ENCODE measurements around the gene ATP5F1A.

ATP5F1A gene

GRCh38 chr18:46069524-46069923 lies 28.6 kb downstream of the ATP5F1A start:
- H3K27me3 Mint-ChIP-seq (ENCODE audit: low read depth) = no peaks in the 10 kb centered on the region

GRCh38 chr18:46068763-46069162 lies 29.3 kb downstream of the ATP5F1A start:
- Mint-ChIP-seq H3K27ac (peak overlapping the region; percentile 17), H3K4me3 (no peak overlapping the region), H3K9me3 (peaks cover 3% of the 10 kb centered on the region), H3K4me1 (ENCODE audit: low read depth) (peaks cover 33% of the 10 kb centered on the region), H3K36me3 (ENCODE audit: low read depth) (peaks cover 7% of the 10 kb centered on the region), H3K27me3 (ENCODE audit: low read depth) (no peaks in the 10 kb centered on the region)
- DNase-seq (ENCODE audit: low spot score) = no peak

More at GRCh38 chr18:46069524-46069923, 28.6 kb downstream of the ATP5F1A start:
- Mint-ChIP-seq H3K27ac (peak overlapping the region; percentile 29), H3K4me3 (peak overlapping the region; percentile 3), H3K4me1 (ENCODE audit: low read depth) (peaks cover 32% of the 10 kb centered on the region), H3K36me3 (ENCODE audit: low read depth) (peaks cover 7% of the 10 kb centered on the region), H3K9me3 (peaks cover 3% of the 10 kb centered on the region)
- DNase-seq (ENCODE audit: low spot score) = no peak

GRCh38 chr18:46067438-46068007 lies 30.6 kb downstream of the ATP5F1A start:
- Mint-ChIP-seq H3K36me3 (ENCODE audit: low read depth) (peaks cover 7% of the 10 kb centered on the region), H3K27ac (no peak overlapping the region), H3K27me3 (ENCODE audit: low read depth) (no peaks in the 10 kb centered on the region), H3K4me3 (no peak overlapping the region), H3K9me3 (peaks cover 3% of the 10 kb centered on the region), H3K4me1 (ENCODE audit: low read depth) (peaks cover 27% of the 10 kb centered on the region)
- DNase-seq (ENCODE audit: low spot score) = no peak

- peaks cover 1% of the 10 kb centered on the region for H3K36me3 Mint-ChIP-seq (ENCODE audit: low read depth)
- no peak overlapping the region for H3K4me3 Mint-ChIP-seq
- peaks cover 21% of the 10 kb centered on the region for H3K4me1 Mint-ChIP-seq (ENCODE audit: low read depth)
- no peak for DNase-seq (ENCODE audit: low spot score)
- H3K27me3 Mint-ChIP-seq (ENCODE audit: low read depth) = no peaks in the 10 kb centered on the region
- no peak overlapping the region for H3K27ac Mint-ChIP-seq
- H3K9me3 Mint-ChIP-seq = peaks cover 3% of the 10 kb centered on the region
Observed at GRCh38 chr18:46062781-46063180, 35.3 kb downstream of the ATP5F1A start.

GRCh38 chr18:46061796-46062195 lies 36.3 kb downstream of the ATP5F1A start:
- Mint-ChIP-seq H3K27me3 (ENCODE audit: low read depth) (no peaks in the 10 kb centered on the region), H3K27ac (no peak overlapping the region), H3K36me3 (ENCODE audit: low read depth) (no peaks in the 10 kb centered on the region), H3K9me3 (no peaks in the 10 kb centered on the region), H3K4me1 (ENCODE audit: low read depth) (peaks cover 21% of the 10 kb centered on the region), H3K4me3 (no peak overlapping the region)
- DNase-seq (ENCODE audit: low spot score) = no peak

DNA sequence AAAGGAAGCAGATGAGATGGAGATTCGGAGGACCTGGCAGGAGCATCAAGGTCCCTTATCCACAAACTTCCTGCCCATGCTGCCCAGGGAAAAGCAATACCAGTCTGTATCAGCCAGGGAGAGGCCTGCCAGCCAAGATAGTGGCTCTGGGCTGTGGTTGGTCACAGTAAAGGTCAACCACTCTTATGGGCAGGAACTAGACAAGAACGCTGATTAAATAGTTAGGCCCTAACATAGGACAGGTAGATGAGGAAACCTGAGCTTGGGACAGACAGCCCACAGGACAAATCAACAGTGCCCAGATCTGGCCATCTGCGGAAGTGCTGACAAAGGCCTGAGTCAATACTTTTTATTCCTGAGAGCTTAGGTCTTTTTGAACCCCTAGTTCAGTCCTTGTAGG lies 36.7 kb downstream of the ATP5F1A start:
- Mint-ChIP-seq H3K4me1 (ENCODE audit: low read depth) (peaks cover 23% of the 10 kb centered on the region), H3K27me3 (ENCODE audit: low read depth) (no peaks in the 10 kb centered on the region), H3K4me3 (no peak overlapping the region), H3K36me3 (ENCODE audit: low read depth) (no peaks in the 10 kb centered on the region), H3K27ac (no peak overlapping the region), H3K9me3 (no peaks in the 10 kb centered on the region)
- DNase-seq (ENCODE audit: low spot score) = no peak

DNA sequence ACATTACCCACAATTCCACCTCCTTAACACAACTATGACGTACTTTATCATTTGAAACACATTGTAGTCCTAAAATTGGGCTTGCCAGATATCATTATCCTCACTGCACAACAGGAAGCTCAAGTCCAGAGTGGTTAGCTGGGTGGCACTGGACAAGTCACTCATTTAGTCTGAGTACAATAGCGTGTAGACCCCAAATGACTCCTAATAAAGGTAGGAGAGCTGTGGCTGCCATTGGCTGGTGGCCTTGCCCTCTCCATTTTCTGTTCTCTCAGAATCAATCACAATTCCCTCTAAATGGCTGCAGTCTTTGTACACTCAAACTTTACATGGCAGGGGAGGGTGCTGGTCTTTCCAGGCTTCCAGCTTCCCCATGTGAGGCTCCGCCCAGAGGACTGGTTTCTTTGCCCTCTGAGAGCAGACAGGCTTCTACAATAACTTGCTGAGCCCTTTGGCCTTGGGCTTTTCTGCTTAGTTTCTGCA lies 37.7 kb downstream of the ATP5F1A start:
- DNase-seq (ENCODE audit: low spot score) = no peak
- H3K27ac Mint-ChIP-seq = no peak overlapping the region
- H3K4me3 Mint-ChIP-seq = no peak overlapping the region
- no peaks in the 10 kb centered on the region for H3K36me3 Mint-ChIP-seq (ENCODE audit: low read depth)
- peaks cover 33% of the 10 kb centered on the region for H3K4me1 Mint-ChIP-seq (ENCODE audit: low read depth)
- no peaks in the 10 kb centered on the region for H3K27me3 Mint-ChIP-seq (ENCODE audit: low read depth)
- no peaks in the 10 kb centered on the region for H3K9me3 Mint-ChIP-seq

- no peak for DNase-seq (ENCODE audit: low spot score)
- Mint-ChIP-seq H3K4me1 (ENCODE audit: low read depth) (peaks cover 52% of the 10 kb centered on the region), H3K9me3 (no peaks in the 10 kb centered on the region), H3K27me3 (ENCODE audit: low read depth) (no peaks in the 10 kb centered on the region), H3K4me3 (peak overlapping the region; percentile 76), H3K36me3 (ENCODE audit: low read depth) (no peaks in the 10 kb centered on the region), H3K27ac (peak overlapping the region; percentile 84)
Observed at GRCh38 chr18:46055838-46056230, 42.3 kb downstream of the ATP5F1A start.

DNA sequence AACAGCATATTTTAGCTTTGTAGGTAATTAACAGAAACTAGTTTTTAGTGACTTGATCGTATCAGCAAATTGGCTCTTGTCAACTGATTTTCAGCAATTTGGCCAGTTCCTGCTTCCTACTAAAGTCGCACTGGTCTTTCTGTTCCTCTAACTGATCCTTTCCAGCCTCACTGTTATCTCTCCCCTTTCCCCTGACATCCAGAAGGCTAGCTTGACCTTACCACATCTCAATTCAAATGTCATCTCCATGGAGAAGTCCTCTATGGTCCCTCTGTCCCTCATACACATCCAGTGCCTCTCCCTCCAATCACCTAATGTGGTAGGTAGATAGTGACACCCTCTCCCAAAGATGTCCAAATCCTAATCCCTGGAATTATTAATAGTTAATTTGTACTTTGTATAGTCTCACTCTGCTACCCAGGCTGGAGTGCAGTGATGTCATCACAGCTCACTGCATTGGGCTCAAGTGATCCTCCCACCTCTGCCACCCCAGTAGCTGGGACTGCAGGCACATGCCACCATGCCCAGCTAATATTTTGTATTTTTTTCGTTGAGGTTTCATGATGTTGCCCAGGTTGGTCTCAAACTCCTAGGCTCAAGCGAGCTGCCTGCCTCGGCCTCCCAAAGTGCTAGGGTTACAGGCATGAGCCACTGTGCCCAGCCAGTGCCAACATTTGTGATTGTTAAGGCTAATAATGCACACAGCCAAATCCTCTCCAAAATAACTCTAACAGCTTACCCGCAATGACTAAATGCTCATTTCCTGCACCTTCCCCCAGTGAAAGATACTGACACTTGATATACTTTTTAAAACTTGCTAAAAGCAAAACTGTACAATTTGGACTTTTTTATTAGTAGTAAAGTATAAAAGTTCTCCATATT lies 42.9 kb downstream of the ATP5F1A start:
- H3K4me1 Mint-ChIP-seq (ENCODE audit: low read depth) = peaks cover 46% of the 10 kb centered on the region
- H3K36me3 Mint-ChIP-seq (ENCODE audit: low read depth) = no peaks in the 10 kb centered on the region
- DNase-seq (ENCODE audit: low spot score) = no peak
- no peaks in the 10 kb centered on the region for H3K27me3 Mint-ChIP-seq (ENCODE audit: low read depth)
- H3K4me3 Mint-ChIP-seq = peak overlapping the region; percentile 76
- no peaks in the 10 kb centered on the region for H3K9me3 Mint-ChIP-seq
- peak overlapping the region; percentile 84 for H3K27ac Mint-ChIP-seq

DNA sequence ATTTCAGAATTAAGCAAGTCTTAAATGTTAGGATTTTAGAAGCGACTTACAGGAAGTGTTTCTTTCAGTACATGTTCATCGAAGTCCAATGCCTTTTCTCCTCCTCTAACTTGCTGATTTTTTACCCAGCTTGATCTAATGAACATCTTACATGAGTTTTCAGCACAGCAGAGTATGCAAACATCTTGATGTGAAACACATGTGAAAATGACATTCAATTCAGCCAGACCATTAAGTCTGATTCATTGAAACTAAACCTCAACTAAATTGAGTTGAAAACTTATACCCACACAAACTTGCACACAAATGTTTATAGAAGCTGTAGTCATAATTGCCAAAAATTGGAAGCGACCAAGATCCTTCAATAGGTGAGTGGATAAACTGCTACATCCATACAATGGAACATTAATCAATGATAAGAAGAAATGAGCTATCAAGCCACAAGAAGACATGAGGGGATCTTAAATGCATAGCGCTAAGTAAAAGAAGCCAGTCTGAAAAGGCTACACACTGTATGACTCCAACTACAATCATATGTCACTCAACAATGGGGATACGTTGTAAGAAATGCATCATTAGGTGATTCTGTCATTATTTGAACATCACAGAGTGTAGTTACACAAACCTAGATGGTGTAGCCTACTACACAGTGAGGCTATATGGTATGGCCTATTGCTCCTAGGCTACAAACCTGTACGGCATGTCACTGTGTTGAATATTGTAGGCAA lies 44.6 kb downstream of the ATP5F1A start:
- DNase-seq (ENCODE audit: low spot score) = no peak
- H3K36me3 Mint-ChIP-seq (ENCODE audit: low read depth) = no peaks in the 10 kb centered on the region
- H3K4me3 Mint-ChIP-seq = no peak overlapping the region
- H3K4me1 Mint-ChIP-seq (ENCODE audit: low read depth) = peaks cover 45% of the 10 kb centered on the region
- no peak overlapping the region for H3K27ac Mint-ChIP-seq
- H3K9me3 Mint-ChIP-seq = no peaks in the 10 kb centered on the region
- H3K27me3 Mint-ChIP-seq (ENCODE audit: low read depth) = no peaks in the 10 kb centered on the region

GRCh38 chr18:46051731-46052461 lies 46.2 kb downstream of the ATP5F1A start:
- no peaks in the 10 kb centered on the region for H3K36me3 Mint-ChIP-seq (ENCODE audit: low read depth)
- no peak overlapping the region for H3K27ac Mint-ChIP-seq
- peak overlapping the region; percentile 14 for H3K4me3 Mint-ChIP-seq
- no peak for DNase-seq (ENCODE audit: low spot score)
- H3K27me3 Mint-ChIP-seq (ENCODE audit: low read depth) = no peaks in the 10 kb centered on the region
- no peaks in the 10 kb centered on the region for H3K9me3 Mint-ChIP-seq
- peaks cover 43% of the 10 kb centered on the region for H3K4me1 Mint-ChIP-seq (ENCODE audit: low read depth)

GRCh38 chr18:46050268-46050667 lies 47.8 kb downstream of the ATP5F1A start:
- Mint-ChIP-seq H3K9me3 (no peaks in the 10 kb centered on the region), H3K27me3 (ENCODE audit: low read depth) (no peaks in the 10 kb centered on the region), H3K4me1 (ENCODE audit: low read depth) (peaks cover 36% of the 10 kb centered on the region), H3K27ac (no peak overlapping the region), H3K4me3 (no peak overlapping the region), H3K36me3 (ENCODE audit: low read depth) (peaks cover under 1% of the 10 kb centered on the region)
- no peak for DNase-seq (ENCODE audit: low spot score)

DNA sequence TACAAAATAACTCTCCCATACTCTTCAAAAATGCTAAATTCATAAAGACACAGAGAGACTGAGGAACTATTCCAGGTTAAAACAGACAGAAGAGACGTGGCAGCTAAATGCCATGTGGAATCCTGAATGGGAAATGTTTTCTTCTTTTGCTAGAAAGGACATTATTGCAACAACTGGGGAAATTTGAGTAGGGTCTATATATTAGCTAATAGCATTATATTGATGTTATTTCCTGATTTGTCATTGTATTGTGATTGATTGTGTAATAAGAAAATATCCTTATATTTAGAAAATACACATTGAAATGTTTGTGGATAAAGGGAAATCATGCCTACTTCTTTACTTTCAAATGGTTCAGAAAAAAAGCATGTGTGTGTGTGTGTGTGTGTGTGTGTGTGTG lies 49.5 kb downstream of the ATP5F1A start:
- Mint-ChIP-seq H3K27ac (no peak overlapping the region), H3K4me1 (ENCODE audit: low read depth) (peaks cover 27% of the 10 kb centered on the region), H3K36me3 (ENCODE audit: low read depth) (peaks cover 3% of the 10 kb centered on the region), H3K9me3 (no peaks in the 10 kb centered on the region), H3K4me3 (no peak overlapping the region), H3K27me3 (ENCODE audit: low read depth) (no peaks in the 10 kb centered on the region)
- DNase-seq (ENCODE audit: low spot score) = no peak

Measured in T-helper 2 cell treated with Interferon-gamma antibody and Interleukin-4, amounts not matched to agents 5 μg/mL and 100 μg/mL, for 36 hours (primary cell).